Fibroblast of skin of right quadriceps (primary cell): Measurements from ENCODE around the gene UVRAG.
"Not testable (repeated sequence)": the region's sequence is repeated elsewhere in the genome, so short reads cannot be mapped to it uniquely, and the experiment has no call there.

Source experiments
- DNase-seq: peaks from one replicate; pipeline ENCODE4 v3.0.0-alpha.2; 2013

The UVRAG gene

DNA sequence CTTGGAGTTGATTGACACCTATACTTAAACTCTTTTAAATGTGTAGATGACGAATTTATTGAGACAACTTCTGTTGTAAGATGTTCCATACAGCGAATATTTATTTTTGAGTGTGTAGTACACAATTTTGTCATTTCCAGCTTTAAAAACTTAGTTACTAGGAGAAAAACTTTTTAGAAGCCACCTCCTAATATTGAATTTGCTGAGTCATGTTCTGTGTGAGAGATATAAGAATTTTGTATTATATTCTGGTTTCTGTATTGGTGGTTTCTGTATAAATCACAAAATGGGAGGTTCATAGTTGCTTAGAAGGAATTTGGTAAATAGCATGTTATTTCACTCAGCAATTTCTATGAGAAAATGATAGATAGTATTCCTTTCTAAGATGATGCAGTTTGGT is 220.0 kb downstream of the UVRAG start:
- DNase-seq, result no peak

DNA sequence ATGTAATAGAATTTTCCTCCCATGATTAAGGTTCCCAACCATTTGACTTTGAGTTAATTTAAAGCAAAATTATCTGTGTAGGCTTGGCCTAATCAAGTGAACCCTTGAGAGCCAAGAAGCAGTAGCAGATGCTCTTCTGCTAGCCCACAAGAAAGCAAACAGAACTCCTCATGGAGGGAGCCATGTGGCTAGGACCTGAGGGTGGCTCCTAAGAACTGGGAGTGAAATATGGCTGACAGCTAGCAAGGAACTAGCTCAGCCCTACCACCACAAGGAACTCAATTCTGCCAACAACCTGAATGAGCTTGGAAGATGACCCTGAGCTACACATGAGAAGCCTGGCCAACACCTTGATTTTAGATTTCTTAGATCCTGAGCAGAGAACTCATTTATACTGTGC is 223.6 kb downstream of the UVRAG start:
- DNase-seq, result no peak

DNA sequence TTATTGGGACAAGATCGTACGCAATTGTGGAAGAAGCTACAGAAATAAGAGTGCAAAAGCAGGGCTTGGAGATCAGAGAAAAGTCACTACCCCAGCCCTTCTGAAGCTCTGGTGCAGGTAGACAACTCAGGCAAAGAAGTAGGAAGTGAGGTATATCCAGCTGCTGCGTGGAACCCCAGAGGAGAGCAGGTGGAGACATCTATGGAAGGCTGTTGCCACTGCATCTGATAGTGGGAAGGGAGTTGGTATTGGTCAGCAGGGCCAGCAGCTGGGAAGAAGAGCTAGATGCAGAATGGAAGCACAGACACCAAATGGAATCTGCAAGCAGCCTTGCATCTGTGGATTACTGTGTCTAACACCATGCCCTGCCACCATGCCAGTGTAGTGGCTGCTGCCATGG is 226.2 kb downstream of the UVRAG start:
- DNase-seq, result no peak

DNA sequence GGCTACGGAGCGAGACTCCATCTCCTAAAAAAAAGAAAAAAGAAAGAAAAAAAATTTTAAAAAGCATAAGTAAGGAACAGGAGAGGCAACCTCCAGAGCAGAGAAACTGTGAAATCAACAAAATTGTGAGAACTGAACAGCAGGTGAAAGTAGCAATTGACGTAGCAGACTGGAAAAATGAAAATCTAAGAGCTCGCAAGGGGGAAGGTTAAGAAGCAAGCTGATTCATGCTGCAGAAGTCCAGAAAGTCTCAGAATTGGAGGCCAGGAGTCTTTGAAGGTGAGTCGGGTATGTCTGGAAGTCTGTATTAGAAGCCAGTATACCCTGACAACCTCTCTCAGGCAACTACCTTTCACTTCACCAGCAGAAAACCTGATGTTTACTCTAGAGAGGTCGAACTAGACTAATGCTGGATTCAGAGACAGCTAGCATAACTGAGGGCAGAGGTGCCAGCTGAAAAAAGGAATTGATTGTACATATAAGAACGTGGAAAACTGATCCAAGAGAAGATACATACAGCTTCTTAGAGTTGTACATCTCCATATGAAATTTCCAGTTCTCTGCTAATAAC is 229.8 kb downstream of the UVRAG start:
- DNase-seq, result no peak

DNA sequence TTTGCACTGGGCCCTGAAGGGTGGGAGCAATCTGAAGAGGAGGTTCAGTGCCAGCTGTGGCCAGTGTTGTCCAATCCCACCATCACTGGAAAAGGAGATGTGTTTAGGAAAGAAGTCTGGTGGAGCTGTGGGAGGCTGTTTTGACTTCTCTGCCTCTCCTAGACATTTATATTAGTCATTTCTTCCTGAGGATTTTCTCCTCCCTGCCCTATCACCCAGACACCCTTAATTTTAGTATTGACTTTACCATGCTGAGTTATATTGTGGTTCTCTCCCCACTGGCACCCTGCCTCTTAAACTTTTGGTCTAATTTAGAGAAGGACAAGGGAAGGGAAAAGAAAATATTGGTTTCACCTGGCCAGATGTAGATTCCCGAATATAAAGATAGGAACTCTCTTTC is 232.2 kb downstream of the UVRAG start:
- DNase-seq, result no peak

DNA sequence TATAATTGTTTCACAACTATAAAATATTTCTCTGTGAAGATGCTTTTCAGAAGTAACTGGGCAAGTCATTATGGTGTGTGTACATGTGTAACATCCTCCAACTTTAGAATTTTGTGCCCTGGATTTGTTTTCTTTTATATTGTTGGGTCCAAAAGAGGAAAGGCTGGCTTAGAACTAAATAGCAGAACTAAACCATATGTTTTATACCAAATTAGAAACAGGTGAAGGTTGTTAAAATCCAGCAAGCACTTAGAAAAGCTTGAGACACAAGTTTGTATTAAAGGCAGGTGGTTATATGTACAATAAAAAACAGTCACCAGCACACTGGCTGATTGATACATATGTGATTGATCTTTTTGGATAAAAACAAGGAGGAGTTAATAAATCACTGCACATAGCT is 232.8 kb downstream of the UVRAG start:
- no peak for DNase-seq

DNA sequence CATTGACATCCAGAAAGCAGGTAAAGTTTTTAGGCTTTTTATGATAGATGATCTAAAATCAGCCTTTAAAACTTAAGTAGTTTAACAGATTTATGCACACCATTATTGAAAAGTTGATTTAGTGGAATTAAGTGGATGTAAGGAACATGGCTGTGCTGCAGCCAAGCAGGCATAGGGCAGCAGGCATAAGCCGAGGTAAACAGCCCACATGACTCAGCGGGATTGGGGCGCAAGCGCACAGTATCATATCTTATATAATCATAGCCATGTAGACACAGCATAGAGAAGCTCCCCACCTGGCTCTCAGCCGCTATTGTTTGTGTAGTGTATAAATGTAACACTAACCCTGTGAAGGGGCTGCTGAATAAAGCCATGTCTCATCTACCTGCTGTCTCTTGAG is 233.8 kb downstream of the UVRAG start:
- DNase-seq, result no peak

DNA sequence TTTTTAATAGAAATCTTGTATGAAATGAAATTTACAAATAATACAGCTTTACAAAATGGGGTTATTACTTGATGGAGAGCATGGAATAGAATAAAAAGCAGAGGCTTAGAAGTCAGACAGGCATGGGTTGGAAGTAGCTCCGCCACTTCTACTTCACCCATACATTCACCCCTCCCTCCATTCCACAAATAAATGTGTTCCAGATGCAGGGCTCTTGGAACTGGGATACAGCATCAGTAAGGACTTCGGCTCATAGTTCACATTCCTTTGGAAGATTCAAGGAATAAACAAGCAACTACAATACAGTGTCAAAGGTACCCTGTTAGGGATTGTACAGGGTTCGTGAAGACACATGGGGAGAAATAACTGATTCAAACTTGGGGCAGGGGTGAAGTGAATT is 234.5 kb downstream of the UVRAG start:
- DNase-seq, result peak; percentile 68

DNA sequence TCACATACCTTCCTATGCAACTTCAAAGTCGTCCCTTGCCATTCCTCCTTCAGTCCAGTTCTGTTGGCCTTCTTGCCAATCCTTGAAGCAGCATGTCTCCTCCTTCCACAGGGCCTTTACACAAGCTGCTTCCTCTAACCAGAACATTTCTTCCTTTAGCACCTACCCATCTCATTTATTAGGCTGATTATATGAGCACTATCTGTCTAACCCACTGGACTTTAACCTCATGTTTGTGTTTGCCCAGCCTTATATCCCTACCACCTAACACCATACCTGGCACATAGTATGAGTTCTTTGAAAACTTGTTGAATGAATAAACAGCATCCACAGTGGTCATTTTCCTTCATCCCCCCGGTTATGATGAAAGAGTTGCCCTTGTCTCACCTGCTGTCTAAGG is 236.9 kb downstream of the UVRAG start:
- no peak for DNase-seq

DNA sequence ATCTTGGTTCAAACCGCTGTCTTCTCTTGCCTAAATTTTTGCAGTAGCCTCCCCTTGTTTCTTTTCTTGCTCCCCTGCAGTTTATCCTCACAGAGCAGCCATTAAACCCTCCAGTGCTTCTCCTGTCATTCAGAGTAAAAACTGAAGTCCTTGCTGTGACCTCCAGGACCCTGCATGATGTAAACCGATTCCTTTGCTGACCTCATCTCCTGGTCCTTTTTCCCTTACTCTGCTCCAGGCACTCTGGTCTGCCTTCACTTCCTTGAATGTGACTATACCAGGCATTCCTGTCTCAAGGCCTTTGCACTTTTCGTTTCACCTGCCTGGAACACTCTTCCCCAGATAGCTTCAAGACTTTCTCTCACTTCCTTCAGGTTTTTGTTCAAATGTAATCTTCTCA is 239.3 kb downstream of the UVRAG start:
- no peak for DNase-seq

DNA sequence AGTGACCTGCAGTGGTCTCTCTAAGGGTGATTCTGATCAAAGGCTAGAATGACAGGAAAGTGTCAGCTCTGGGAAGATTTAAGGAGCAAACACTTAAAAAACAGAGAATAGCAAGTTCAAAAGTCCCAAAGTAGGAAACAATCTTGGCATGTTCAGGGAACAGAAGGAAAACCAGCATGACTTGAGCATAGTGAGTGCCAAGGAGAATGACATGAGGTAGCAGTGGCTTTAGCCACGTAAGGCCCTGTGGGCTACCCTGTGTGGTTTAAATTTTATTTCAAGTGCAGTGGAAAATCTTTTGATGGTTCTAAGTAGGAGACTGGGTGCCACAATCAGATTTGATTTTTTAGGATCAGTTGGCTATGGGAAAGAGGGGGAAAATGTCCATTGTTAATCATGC is 241.9 kb downstream of the UVRAG start:
- no peak for DNase-seq

DNA sequence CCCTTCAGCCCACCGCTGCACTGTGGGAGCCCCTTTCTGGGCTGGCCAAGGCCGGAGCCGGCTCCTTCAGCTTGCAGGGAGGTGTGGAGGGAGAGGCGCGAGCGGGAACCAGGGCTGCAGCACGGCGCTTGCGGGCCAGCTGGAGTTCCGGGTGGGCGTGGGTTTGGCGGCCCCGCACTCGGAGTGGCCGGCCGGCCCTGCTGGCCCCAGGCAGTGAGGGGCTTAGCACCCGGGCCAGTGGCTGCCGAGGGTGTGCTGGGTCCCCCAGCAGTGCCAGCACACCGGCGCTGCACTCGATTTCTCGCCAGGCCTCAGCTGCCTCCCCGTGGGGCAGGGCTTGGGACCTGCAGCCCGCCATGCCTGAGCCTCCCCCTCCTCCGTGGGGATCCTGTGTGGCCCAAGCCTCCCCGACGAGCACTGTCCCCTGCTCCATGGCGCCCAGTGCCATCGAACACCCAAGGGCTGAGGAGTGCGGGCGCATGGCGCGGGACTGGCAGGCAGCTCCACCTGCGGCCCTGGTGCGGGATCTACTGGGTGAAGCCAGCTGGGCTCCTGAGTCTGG is 245.5 kb downstream of the UVRAG start:
- not testable (repeated sequence) for DNase-seq

DNA sequence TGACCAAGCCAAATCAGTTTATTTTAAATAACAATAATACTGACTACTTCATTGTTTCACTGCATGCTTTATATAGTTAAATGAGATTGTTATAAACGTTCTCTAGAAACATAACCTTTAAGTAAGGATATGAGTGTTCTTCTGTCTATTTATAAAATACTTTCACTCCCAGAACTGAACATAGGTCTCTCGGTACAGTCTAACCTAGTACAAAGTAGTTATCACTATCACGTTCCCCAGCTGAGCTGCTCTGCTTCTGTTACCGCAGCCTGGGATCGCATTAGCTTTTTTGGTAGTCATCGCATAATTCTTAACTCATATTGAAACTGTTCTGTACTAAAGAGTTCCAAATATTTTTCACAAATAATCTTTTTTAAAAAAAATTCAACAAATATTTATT is 247.7 kb downstream of the UVRAG start:
- no peak for DNase-seq

DNA sequence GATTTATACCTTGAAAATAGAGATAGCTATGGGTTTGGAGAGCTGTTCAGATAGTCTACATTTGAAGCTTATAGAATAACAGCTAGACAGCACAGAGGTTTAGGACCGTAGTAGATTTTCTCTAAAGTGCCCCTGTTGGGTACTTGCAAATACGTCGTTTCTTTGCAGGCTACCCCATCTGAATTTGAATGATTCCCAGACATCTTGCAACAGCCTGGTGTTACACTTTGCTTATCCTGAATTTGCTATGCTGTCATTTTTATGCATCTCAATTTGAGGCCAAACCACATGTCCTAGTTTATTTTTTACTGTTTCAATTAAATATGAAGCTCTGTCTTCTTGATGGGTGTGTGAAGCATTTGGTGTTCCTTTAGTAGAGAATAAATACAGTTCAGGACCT is 249.2 kb downstream of the UVRAG start:
- DNase-seq, result no peak

DNA sequence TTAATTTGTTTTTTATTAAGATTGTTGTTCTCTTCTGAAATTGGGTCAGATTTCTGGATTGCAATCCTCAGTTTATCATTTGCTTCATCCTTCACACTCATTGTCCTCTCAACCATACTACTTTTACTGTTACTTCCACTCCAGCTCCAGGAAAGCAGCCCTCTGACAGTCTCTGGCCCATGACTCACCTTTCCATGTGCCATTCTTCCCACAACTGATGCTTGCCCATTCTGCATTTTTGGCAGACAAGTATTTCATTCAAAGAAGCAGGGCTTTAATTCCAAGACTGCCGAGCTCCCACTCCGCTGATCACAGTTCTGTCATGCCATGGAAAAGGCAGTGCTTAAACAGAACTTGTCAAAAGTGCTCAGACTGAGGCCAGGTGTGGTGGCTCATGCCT is 252.1 kb downstream of the UVRAG start:
- peak; percentile 13 for DNase-seq

DNA sequence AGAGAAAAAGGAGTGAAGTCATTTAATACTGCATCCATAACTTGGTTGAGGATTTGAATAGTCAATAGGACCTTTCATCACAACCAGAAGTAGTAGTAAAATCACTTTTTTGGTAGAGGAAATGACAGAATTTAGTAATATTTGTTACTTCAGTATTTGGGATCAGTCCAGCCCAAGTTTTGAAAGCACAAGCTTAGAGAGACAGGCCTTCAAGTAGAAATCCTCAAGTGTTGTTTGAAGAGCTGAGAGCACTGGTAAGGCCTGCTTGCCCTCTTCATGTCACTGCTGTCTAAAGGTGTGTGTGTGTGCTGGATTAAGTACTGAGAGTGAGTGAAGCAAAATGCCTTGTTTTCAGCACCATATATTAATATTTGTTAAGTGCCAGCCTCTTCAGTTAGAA is 254.0 kb downstream of the UVRAG start:
- DNase-seq, result no peak

DNA sequence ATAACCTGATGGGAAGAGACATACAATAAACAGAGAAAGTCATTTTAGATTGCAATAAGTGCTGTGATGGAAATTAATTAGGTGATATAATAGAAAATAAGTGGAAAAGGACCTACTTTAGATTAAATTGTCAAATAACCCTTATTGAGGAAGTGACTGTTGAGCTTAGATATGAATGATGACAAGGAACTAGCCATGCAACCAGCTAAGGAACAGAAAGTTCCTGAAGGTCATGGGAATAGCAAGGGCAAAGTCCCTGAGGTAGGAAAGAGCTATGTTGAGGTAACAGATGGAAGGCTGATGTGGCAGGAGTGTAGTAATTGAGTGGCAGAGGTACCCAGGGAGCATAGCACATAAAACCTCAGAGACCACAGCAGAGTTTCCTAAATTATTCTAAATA is 256.1 kb downstream of the UVRAG start:
- no peak for DNase-seq

DNA sequence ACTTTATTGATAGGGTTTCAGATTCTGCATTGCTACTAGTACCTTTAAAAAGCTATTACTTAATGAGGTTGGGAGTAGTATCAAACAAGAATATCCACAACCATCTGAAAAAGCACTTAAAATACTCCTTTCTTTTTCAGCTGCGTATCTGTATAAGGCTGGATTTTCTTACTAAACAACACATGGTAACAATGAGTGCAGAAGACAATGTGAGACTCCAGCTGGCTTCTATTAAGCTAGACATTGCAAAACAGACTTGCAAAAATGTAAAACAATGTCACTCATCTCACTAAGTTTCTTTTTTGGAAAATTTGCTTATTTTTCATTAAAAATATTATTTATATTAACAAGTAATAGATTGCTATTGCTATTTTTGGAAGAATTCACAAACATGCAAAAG is 258.7 kb downstream of the UVRAG start:
- peak; percentile 70 for DNase-seq

DNA sequence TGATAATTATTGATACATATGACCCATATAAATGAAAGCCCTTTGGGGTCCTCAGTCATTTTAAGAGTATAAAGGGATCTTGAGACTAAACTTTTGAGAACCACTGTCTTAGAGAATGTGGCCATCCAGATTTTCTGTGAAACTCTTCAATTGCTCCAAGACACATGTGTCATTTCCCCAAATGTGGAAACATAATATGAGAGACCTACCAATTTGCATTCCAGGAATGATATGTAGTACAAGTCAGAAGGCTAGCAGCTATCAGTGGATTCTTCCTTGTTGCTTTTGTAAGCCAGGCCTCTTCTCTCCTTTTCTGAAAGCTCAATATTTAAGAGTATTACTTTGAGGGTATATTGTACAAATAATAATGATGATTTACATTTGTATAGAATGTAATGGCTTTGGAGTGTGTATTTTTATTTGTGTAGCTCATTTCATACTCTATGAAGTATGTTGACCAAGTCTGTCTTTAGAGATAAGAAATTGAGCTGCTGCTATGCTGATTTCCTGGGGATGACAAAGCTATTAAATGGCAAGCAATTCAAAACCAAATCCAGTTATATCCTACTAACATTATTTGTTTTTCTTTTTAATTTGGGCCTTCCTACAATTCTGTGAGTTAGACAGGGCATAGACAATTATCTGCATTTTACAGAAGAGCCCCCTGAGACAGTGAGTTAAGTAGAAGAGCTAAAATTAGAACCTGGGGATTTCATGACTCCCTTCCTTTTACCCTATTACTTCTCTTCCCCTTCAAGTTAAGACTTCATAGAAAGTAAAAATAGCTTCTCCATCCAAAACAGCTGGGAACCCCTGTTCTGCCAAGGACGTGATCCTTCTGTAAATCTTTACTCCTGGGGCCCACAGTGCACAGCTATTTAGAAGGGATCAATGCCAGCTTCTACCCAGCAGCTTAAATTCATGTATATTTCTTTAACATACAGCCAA is 259.4 kb downstream of the UVRAG start:
- DNase-seq, result peak; percentile 72

DNA sequence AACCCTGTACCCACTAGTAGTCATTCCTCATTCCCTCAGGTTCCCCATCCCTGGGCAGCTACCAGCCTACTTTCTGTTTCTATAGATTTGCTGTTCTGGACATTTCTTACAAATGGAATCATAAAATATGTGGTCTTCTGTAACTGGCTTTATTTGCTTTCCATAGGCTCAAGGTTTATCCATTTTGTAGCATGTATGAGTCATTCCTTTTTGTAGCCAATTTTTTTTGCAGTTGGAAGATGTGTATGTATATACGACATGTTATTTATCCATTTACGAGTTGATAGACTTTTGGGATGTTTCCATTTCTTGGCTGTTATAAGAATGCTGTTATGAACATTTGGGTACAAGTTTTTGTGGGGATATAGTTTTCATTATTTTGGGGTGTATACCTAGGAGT is 260.7 kb downstream of the UVRAG start:
- DNase-seq, result peak; percentile 52

DNA sequence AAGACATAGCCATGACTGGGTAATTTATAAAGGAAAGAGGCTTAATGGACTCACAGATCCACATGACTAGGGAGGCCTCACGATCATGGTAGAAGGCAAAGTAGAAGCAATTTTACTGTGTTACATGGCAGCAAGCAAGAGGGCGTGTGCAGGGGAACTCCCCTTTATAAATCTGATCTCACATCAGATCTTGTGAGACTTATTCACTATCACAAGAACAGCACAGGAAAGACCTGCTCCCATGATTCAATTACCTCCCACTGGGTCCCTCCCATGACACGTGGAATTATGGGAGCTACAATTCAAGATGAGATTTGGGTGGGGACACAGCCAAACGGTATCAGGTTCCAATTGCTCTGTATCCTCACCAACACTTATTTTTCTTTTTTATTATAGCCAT is 261.2 kb downstream of the UVRAG start:
- DNase-seq, result not testable (repeated sequence)

DNA sequence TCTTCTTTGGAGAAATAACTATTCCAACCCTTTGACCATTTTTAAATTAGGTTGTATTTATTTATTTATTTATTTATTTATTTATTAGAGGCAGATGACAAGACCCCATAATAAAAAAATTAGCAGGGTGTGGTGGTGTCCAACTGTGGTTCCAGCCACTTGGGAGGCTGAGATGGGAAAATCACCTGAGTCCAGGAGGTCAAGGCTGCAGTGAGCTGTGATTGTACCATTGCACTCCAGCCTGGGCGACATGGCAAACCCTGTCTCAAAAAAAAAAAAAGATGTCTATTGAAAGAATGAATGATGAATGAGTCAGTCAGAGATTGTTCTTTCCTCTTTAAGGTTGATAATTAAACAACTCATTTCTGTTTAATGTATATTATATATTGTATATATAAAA is 261.7 kb downstream of the UVRAG start:
- DNase-seq, result no peak

DNA sequence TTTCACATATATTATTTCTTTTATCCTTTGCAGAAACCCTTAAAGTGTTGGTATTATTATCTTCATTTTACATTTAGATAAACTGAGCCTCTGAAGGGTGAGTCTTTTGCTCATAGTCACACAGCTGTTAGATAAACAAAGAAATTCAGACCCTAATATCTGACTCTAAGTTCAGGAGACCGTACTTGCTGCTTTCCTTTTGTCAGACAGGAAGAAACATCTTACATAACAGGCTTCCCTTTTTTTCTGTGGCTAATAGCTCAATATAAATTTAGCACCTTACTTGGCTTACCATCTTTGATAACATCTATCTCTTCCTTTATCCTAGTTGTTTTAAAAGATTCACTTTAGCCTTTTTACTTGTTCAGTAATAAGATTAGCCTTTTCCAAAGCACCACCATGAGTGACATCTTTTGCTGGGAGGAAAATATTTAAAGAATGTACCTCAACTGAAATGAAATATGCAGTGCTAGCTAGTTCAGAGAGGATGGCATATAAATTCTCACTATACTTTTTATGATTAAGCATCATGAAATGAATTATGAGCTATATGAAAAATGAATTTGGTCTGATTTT is 262.7 kb downstream of the UVRAG start:
- peak; percentile 31 for DNase-seq

DNA sequence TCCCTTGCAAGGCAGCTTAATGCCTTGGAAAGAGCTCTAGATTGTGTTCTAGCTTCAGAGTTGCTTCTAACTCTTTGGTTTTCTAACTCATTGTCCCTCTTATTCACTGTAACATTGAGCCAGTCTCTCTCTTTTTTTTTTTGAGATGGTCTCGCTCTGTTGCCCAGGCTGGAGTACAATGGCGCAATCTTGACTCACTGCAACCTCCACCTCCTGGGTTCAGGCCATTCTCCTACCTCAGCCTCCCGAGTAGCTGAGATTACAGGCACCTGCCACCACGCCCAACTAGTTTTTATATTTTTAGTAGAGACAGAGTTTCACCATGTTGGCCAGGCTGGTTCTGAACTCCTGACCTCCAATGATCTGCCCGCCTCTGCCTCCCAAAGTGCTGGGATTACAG is 266.1 kb downstream of the UVRAG start:
- DNase-seq, result not testable (repeated sequence)
